Spleen (tissue), 11 donors: ENCODE measurements around the gene PMF1. TPM values are rescaled to one million over a fixed set of nuclear protein-coding genes. Genes with fewer than 3 reads are reported as not detected.

Source experiments
- DNase-seq: peaks from one replicate; pipeline ENCODE4 v3.0.0-alpha.2; 2020
- H3K27ac ChIP-seq, 8 donors: fragments of 200-600 bp; sonication (generic) in 7 of 8; 1 replicate in 4 of 8; 2 replicates in 4 of 8; pipeline versions ENCODE4 v1.5.0 to v1.8.0; 2016 to 2021; ENCODE audit warnings: inconsistent platforms in 4 of 8, mild to moderate bottlenecking in 4 of 8, moderate library complexity in 1 of 8
- H3K27me3 ChIP-seq, 7 donors: fragments of 200-600 bp; sonication (generic) in 6 of 7; replicated peaks in 1 of 7; 1 replicate in 4 of 7; 2 replicates in 3 of 7; pipeline versions ENCODE4 v1.5.0 to v1.8.0; 2016 to 2021; ENCODE audit warnings: inconsistent platforms in 3 of 7, mild to moderate bottlenecking in 1 of 7
- H3K36me3 ChIP-seq, 6 donors: fragments of 200-600 bp; sonication (generic) in 5 of 6; 1 replicate in 4 of 6; 2 replicates in 2 of 6; pipeline versions ENCODE4 v1.5.0 to v1.8.0; 2016 to 2021; ENCODE audit warnings: inconsistent platforms in 2 of 6
- H3K4me1 ChIP-seq, 6 donors: fragments of 200-600 bp; sonication (generic) in 5 of 6; 1 replicate in 3 of 6; 2 replicates in 3 of 6; pipeline versions ENCODE4 v1.5.0 to v1.8.0; 2016 to 2021; ENCODE audit warnings: inconsistent platforms in 3 of 6
- H3K4me3 ChIP-seq, 8 donors: fragments of 200-600 bp; sonication (generic) in 7 of 8; 1 replicate in 4 of 8; 2 replicates in 4 of 8; pipeline versions ENCODE4 v1.5.0 to v1.8.0; 2016 to 2021; ENCODE audit warnings: inconsistent platforms in 4 of 8, mild to moderate bottlenecking in 4 of 8, moderate library complexity in 2 of 8
- H3K9me3 ChIP-seq, 8 donors: fragments of 200-600 bp; sonication (generic) in 7 of 8; 1 replicate in 4 of 8; 2 replicates in 4 of 8; pipeline versions ENCODE4 v1.5.0 to v1.8.0; 2016 to 2021; ENCODE audit warnings: inconsistent platforms in 4 of 8
- POLR2A ChIP-seq, 3 donors: fragments of 450-650 bp; IDR thresholded peaks; one replicate each; pipeline ENCODE4 v1.5.1; 2017; ENCODE audit warnings: antibody characterized with exemption in 3 of 3, mild to moderate bottlenecking in 1 of 3
- POLR2AphosphoS5 ChIP-seq, 3 donors: sonication (generic); formaldehyde crosslinking; IDR thresholded peaks; one replicate each; pipeline ENCODE4 v1.5.1; 2017; ENCODE audit warnings: antibody characterized with exemption in 3 of 3
- WGBS, 5 donors: extraction: QIAGEN DNeasy Blood & Tissue Kit in 3 of 5; methylation state at CpG; one replicate each; pipeline versions ENCODE4 v1.1.5 to v1.1.7; 2013 to 2018; 5-methylcytosine and 5-hydroxymethylcytosine counted together
- intact Hi-C: fragments of 100-400 bp; cut with DNase I; formaldehyde crosslinking; loops from one replicate; pipeline ENCODE4 v1.15.0; 2023; ENCODE audit warnings: low total_unique reads
- polyA plus RNA-seq, 3 donors: library from polyadenylated mRNA; stranded (reverse); fragments of 200-250 nt; gene quantifications; one replicate each; pipeline ENCODE4 v1.2.1, GENCODE V29; 2013
- total RNA-seq, 7 donors: library from RNA; depleted of rRNA in 3 of 7; stranded (reverse); fragments of >200 nt in 3 of 7; fragmentation: NEBNext Ultra II Directional in 4 of 7; extraction: Animal tissue kit (Norgen Biotek cat#: 25700) in 4 of 7; gene quantifications; one replicate each; pipeline versions ENCODE4 v1.1.0 to v1.2.1, GENCODE V29; 2016 to 2021
- TF ChIP-seq, protein P1 (sequence below), 11 experiments: fragments of 200-600 bp in 7 of 11; fragments of 450-650 bp in 4 of 11; sonication (generic) in 4 of 11; IDR thresholded peaks in 8 of 11; conservative IDR thresholded peaks in 3 of 11; 1 replicate in 7 of 11; 2 replicates in 4 of 11; pipeline versions ENCODE4 v1.4.0 to v1.8.0; 2016 to 2021; ENCODE audit warnings: antibody characterized with exemption in 11 of 11, inconsistent platforms in 4 of 11, mild to moderate bottlenecking in 1 of 11
- donor health status: healthy with polysubstance abuse.
- donor health status: DM: no; HTN: no; CAD: no; lungs with moderate emphysema.
- donor health status: DM: no; HTN: no; CAD: no.
- donor health status: Bipolar disorder and iron deficiency.
- donor health status: healthy.
- donor health status: DM: no; HTN: no; CAD: no.
- donor health status: DM: yes; HTN: yes; CAD: no.

PMF1 gene
- total and polyA plus RNA-seq, 10 donors, result 43.8 to 97.6 (median 60.4) TPM

DNA sequence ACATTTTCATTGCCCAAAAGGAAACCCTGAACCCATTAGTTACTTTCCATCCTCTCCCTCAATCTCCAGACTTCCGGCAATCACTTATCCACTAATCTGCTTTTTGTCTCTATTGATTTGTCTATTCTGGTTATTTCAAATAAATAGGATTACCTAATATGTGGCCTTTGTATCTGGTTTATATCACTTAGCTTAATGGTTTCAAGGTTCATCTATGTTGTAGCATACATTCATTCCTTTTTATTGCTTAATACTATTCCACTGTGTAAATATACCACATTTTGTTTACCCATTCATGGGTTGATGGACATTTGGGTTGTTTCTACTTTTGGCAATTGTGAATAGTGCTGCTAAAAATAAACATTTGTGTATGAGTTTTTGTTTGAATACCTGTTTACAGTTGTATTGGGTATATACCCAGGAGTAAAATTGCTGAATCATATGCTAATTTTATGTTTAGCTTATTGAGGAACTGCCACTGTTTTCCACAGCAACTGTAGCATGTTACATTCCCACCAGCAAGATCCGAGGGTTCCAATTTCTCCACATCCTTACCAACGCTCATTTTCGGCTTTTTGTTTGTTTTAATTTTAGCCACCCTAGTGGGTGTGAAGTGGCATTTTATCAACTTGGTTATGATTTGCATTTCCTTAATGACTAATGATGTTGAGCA lies 21.4 kb upstream of the PMF1 start:
- intact Hi-C loops, result no loop called here
- H3K27ac ChIP-seq, result peak overlapping the region in 2 of 8 donors; percentile 37 to 59
- WGBS, 5 donors, result 53 to 83% (median 72%) methylated on average over 4 of the region's 4 CpGs
- no peak overlapping the region for H3K4me3 ChIP-seq
- peaks cover 11 to 42% (median 32%) of the 10 kb centered on the region in 6 donors for H3K4me1 ChIP-seq
- no peak for DNase-seq
- TF ChIP-seq, protein P1, sequence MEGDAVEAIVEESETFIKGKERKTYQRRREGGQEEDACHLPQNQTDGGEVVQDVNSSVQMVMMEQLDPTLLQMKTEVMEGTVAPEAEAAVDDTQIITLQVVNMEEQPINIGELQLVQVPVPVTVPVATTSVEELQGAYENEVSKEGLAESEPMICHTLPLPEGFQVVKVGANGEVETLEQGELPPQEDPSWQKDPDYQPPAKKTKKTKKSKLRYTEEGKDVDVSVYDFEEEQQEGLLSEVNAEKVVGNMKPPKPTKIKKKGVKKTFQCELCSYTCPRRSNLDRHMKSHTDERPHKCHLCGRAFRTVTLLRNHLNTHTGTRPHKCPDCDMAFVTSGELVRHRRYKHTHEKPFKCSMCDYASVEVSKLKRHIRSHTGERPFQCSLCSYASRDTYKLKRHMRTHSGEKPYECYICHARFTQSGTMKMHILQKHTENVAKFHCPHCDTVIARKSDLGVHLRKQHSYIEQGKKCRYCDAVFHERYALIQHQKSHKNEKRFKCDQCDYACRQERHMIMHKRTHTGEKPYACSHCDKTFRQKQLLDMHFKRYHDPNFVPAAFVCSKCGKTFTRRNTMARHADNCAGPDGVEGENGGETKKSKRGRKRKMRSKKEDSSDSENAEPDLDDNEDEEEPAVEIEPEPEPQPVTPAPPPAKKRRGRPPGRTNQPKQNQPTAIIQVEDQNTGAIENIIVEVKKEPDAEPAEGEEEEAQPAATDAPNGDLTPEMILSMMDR (IDR thresholded peaks at IDR 0.05 in 8 of 11, conservative IDR thresholded peaks at IDR 0.05 in 3 of 11), result no peak
- TF ChIP-seq POLR2A (IDR thresholded peaks at IDR 0.05) (no peak), POLR2AphosphoS5 (IDR thresholded peaks at IDR 0.05) (no peak)
- peaks cover 0 to 8% (median 2%) of the 10 kb centered on the region in 8 donors for H3K9me3 ChIP-seq
- peaks cover 0 to 12% (median 5%) of the 10 kb centered on the region in 6 donors for H3K36me3 ChIP-seq
- no peaks in the 10 kb centered on the region for H3K27me3 ChIP-seq

DNA sequence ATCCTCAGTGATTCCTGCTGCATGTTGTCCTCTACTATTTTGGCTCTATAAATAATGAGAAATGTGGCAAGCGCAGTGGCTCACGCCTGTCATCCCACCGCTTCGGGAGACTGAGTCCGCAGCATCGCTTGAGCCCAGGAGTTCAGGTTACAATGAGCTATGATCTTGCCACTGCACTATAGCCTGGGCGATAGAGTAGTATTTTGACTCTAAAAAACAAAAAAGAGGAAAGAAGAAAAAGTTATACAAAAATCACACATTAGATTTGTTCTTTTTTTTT lies 19.7 kb upstream of the PMF1 start:
- H3K36me3 ChIP-seq, result peaks cover 0 to 28% (median 10%) of the 10 kb centered on the region in 6 donors
- H3K27ac ChIP-seq, result peak overlapping the region; percentile 80 to 94 (median 87)
- H3K4me1 ChIP-seq, result peaks cover 11 to 59% (median 45%) of the 10 kb centered on the region in 6 donors
- H3K4me3 ChIP-seq, result peak overlapping the region; percentile 49 to 99 (median 91)
- DNase-seq, result no peak
- intact Hi-C loops, result no loop called here
- 79 to 83% (median 81%) methylated on average over 7 of the region's 7 CpGs for WGBS, 5 donors
- no peaks in the 10 kb centered on the region for H3K27me3 ChIP-seq
- H3K9me3 ChIP-seq, result no peaks in the 10 kb centered on the region
- TF ChIP-seq POLR2AphosphoS5 (IDR thresholded peaks at IDR 0.05) (no peak), POLR2A (IDR thresholded peaks at IDR 0.05) (no peak)
- TF ChIP-seq, protein P1 (IDR thresholded peaks at IDR 0.05 in 8 of 11, conservative IDR thresholded peaks at IDR 0.05 in 3 of 11), result no peak

DNA sequence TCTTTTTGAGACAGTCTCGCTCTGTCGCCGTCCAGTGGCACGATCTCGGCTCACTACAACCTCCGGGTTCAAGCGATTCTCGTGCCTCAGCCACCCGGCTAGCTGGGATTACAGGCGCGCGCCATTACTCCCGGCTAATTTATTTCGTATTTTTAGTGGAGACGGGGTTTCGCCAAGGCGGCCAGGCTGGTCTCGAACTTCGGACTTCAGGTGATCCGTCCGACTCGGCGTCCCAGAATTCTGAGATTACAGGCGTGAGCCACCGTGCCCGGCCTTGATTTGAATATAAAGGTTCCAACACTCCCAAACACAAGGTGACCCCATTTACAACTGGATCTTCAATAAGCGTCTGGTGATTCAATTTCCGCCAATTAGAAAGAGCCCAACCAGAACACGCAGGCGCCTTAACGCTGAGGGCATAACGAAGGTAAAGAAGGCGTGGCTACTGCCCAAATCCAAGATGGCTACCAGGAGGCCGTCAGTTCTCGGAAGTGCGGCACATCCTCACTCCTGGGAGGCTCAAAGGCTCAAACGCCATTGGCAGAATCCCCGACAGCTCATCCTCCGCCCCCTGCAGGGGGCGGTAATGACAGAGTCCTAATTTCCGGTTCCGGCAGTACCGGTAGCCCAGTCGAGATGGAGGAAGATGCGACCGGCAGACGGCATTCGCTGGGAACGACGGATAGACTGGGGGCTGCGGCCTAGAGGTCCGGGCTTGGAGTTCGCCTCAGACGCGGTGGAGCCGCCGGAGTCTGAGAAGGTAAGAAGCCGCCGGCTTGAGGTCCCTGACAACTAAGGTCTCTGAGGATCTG lies 19.1 kb upstream of the PMF1 start, which contains the start of gene SLC25A44:
Gene SLC25A44, plus strand, starts transcription at position 617 of the 812 bp plus-strand sequence. CDS start 5,744 bp downstream, outside the sequence.
- Histone ChIP-seq H3K4me1 (peaks cover 11 to 65% (median 48%) of the 10 kb centered on the region in 6 donors), H3K9me3 (no peaks in the 10 kb centered on the region), H3K36me3 (peaks cover 0 to 34% (median 10%) of the 10 kb centered on the region in 6 donors), H3K4me3 (peak within 1 kb of the TSS; percentile 77 to 99 (median 94)), H3K27me3 (no peaks in the 10 kb centered on the region), H3K27ac (peak within 1 kb of the TSS; percentile 80 to 94 (median 87))
- TF ChIP-seq POLR2AphosphoS5 (IDR thresholded peaks at IDR 0.05), result peak; percentile 87 to 92 (median 90)
- TF ChIP-seq POLR2A (IDR thresholded peaks at IDR 0.05), result peak in 2 of 3 donors; percentile 26 to 78
- TF ChIP-seq, protein P1 (IDR thresholded peaks at IDR 0.05 in 8 of 11, conservative IDR thresholded peaks at IDR 0.05 in 3 of 11), result peak; percentile 39 to 93 (median 78)
- WGBS, 5 donors, result 2 to 3% (median 2%) methylated on average over 45 to 59 of the region's 59 CpGs
- intact Hi-C loops, result no loop called here
- DNase-seq, result peak; percentile 97

DNA sequence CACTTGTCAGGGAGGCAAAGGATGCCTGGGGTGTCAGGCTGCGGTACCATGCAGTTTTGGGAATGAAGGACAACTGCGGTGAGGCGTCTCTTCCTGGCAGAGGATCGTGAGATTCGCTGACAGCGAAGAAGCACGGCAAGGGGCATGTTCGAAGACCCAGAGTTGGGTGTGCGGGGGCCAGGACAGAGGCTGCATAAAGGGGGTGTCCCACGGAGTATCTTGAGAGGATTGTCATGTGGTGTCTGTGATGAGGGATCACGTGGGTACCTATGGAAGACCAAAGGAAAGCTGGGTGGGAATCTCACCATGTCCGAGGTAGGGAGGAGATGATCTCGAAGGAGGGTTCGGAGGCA lies 18.5 kb upstream of the PMF1 start:
- H3K27me3 ChIP-seq, result no peaks in the 10 kb centered on the region

More for the DNA sequence above, 18.5 kb upstream of the PMF1 start:
- Histone ChIP-seq H3K27ac (peak overlapping the region; percentile 49 to 94 (median 87)), H3K4me1 (peaks cover 11 to 70% (median 51%) of the 10 kb centered on the region in 6 donors), H3K4me3 (peak overlapping the region; percentile 77 to 99 (median 94)), H3K36me3 (peaks cover 0 to 38% (median 10%) of the 10 kb centered on the region in 6 donors), H3K9me3 (no peaks in the 10 kb centered on the region)
- no peak for TF ChIP-seq POLR2AphosphoS5 (IDR thresholded peaks at IDR 0.05)
- TF ChIP-seq POLR2A (IDR thresholded peaks at IDR 0.05), result no peak
- TF ChIP-seq, protein P1 (IDR thresholded peaks at IDR 0.05 in 8 of 11, conservative IDR thresholded peaks at IDR 0.05 in 3 of 11), result no peak
- no peak for DNase-seq
- 13 to 20% (median 16%) methylated on average over 14 of the region's 14 CpGs for WGBS, 5 donors
- intact Hi-C loops, result no loop called here
